Stimulated activated CD8-positive, alpha-beta memory T cell treated with anti-CD3 and anti-CD28 coated beads, Interleukin-7, amount 100 ng/mL, for 48 hours (primary cell): ENCODE data around the gene SASH3.

Experiments
- DNase-seq, 2 donors: peaks; one replicate each; pipeline ENCODE4 v3.0.0-alpha.2; 2020; ENCODE audit warnings: low read depth in 1 of 2; ENCODE audit errors: extremely low read depth in 1 of 2

The SASH3 gene

GRCh38 chrX:129802863-129803262, 23.1 kb downstream of the SASH3 start:
- no peak for DNase-seq

- no peak for DNase-seq
Measured at GRCh38 chrX:129804806-129805205, 25.1 kb downstream of the SASH3 start.

DNA sequence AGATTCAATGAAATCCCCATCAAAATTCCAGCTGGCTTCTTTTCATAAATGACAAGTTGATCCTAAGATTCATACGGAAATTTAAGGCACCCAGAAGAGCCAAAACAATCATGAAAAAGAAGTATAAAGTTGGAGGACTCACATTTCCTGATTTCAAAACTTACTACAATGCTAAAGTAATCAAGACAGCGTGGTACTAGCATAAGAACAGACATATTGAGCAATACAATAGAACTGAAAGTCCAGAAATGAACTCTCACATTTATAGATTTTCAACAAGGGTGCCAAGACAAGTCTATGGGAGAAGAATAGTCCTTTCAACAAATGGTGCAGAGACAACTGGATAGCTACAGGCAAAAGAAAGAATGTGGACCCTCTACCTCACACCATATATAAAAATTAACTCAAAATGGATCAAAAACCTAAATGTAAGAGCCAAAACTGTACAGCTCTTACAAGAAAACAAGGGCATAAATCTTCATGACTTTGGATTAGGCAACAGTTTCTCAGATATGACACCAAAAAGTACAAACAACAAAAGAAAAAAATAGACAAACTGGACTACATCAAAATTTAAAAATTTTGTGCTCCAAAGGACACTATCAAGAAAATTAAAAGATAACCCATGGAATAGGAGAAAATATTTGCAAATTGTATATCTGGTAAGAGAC, 28.5 kb downstream of the SASH3 start:
- DNase-seq: no peak

DNA sequence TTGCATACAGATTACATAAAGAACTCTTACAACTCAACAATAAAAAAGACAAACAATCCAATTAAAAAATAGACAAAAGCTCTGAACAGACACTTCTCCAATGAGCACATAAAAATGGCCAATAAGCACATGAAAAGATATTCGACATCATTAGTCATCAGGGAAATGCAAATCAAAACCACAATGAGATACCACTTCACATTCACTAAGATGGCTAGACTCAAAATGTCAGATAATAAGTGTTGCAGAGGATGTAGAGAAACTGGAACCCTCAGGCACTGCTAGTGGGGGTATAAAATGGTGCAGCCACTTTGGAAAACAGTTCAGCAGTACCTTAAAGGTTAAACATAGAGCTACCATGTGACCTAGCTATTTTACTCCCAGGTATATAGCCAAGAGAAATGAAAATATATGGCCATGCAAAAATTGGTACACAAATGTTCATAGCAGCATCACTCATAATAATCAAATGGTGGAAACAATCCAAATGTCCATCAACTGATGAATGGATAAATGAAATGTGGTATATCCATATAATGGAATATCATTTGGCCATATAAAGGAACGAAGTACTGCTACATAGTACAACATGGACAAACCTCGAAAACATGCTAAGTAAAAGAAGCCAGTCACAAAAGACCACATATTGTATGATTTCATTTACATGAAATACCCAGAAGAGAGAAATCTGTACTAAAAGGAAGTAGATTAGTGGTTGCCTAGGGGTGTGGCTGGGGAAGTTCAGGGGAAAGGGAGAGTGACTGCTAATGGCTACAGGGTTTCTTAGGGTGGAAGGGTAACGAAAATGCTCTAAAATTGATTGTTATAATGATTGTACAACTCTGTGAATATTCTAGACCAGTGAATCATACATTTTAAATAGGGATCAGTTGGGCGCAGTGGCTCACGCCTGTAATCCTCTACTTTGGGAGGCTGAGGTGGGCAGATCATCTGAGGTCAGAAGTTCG, 29.4 kb downstream of the SASH3 start:
- DNase-seq: no peak

- no peak for DNase-seq
Measured at GRCh38 chrX:129813662-129814368, 34.1 kb downstream of the SASH3 start.

GRCh38 chrX:129818123-129818522, 38.4 kb downstream of the SASH3 start:
- DNase-seq: no peak

GRCh38 chrX:129823115-129823514, 43.4 kb downstream of the SASH3 start:
- DNase-seq: no peak

- DNase-seq: no peak
Measured at GRCh38 chrX:129823522-129823921, 43.8 kb downstream of the SASH3 start.

GRCh38 chrX:129824620-129825019, 44.9 kb downstream of the SASH3 start:
- no peak for DNase-seq

- no peak for DNase-seq
Measured at GRCh38 chrX:129825746-129826505, 46.2 kb downstream of the SASH3 start.

DNA sequence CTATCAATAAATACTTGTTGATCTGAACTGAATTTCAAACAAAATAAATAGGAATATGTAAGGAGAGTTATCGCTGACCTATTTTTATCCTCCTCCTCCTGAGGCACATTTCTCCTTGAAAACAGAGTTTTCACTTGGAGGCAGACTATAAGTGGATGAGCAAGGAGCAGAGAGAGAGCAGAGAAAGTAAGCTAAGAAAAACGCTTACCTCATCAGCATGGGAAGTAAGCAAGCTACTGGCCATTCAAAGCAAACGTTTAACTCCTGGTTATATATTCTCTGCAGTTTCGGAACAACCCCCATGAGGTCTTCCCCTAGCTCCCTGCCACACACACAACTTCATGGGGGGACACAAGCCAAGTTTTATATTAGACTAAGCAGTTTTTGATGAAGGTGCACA, 50.7 kb downstream of the SASH3 start:
- no peak for DNase-seq

DNA sequence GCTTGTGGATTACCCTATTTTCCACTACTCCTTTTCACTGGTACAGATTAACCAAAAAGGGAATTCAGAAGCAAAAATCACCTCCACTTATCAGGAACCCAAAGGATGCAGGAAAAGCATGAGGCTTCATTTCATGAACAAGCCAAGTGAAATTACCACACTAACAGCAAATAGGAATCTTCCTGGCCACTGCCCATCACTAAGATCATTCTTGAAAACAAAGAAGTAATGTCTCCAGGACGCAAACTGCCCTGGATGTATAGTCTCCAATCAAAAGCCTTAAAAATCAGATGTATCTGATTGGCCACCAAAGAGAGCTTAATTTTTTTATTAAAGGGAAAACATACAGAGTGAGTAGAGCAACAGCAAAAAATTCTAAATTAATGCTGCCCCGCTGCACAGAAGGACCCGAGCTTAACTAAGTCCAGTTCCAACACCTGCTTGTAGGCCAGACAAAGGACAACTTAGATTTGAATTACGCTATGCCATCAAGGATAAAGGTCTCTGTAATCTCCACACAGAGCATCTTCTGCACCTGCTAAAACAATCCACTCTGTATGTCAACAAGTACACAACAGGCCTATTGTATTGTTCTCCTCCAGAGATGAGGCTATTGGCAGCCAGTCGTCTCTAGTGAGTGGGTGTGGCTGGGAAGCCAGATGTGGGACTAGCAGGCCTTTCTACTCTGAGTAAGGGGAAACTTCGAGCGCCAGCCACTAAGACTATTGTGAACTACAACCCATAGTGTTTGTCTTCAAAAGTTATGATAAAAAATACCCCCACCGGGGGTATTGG, 51.5 kb downstream of the SASH3 start:
- DNase-seq: no peak

DNA sequence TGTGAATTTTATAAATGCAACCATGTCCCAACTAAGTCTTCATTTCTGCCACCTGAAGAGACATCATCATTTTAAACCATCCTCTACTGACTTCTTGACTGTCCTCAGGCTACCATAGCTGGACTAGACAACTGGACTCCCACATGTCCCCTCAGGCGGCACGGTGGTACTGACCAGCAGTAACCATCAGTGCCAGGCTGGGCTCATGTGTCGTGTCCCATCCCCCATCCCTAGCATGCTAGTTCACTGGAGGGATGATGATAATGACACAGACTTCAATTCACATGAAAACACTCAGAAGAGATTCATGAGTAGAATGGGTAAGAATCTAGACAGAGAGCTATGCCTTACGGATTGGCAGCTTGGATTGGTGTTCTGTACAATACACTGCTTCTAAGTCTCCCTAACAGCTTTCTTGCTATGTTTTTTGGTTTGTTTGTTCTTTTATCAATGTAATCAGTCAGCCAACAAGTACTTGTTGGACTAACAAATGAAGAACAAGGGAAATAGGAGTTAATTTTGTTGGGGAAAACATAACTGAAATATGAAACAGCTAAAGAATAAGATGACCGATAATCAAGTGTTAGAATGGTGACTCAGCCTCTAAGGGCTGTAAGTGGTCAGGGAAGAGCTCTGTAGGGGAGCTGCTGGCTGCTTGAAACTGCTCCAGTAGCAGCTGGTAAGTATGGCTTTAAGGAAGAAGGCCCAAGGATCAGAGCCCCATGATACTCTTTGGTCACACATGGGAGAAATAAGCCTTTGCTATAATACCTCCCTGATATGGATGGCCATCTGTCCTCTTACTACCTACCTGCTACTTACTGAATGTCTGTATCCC, 53.6 kb downstream of the SASH3 start:
- DNase-seq: no peak

- DNase-seq: no peak
Measured at GRCh38 chrX:129836827-129837226, 57.1 kb downstream of the SASH3 start.

GRCh38 chrX:129840344-129840743, 60.6 kb downstream of the SASH3 start:
- no peak for DNase-seq

GRCh38 chrX:129842510-129843208, 62.9 kb downstream of the SASH3 start:
- DNase-seq: no peak

DNA sequence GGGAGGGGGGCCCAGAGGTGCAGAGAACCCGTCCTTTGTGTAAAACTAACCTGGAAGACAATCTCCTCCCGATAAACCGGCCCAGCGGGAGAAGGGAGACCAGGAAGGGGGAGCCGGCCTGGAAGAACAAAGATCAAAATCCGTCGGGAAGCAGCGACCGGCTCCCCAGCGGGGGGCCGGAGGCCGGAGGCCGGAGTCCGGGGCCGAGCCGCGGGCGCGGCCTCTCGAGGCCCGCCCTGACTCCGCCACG, 63.4 kb downstream of the SASH3 start:
- DNase-seq: no peak

GRCh38 chrX:129843459-129844306, 63.9 kb downstream of the SASH3 start, which contains the start of gene ZDHHC9:
Gene ZDHHC9 (minus strand): TSS chrX:129843886. CDS start chrX:129841945, 1,941 bp downstream.
- DNase-seq: peak; percentile 66 to 77
